ENCODE measurements around the gene EHMT1.

GRCh38 chr9:137650259-137650658 lies 31.5 kb downstream of the EHMT1 start:
- TF ChIP-seq CTCF (IDR thresholded peaks at IDR 0.05; ENCODE audit: insufficient read depth, low read length, poor library complexity, severe bottlenecking): no peak
- no peak for TF ChIP-seq EZH2phosphoT487 (conservative IDR thresholded peaks at IDR 0.05; ENCODE audit: low read length)

Measured in SU-DHL-6 (cell line).